HUES64 (cell line): ENCODE data around the gene DTNA.

ENCODE experiments used
- H3K27ac ChIP-seq: 2 replicates; pipeline ENCODE4 v1.7.0; 2013; ENCODE audit warnings: low read depth, low read length, inconsistent platforms
- H3K27me3 ChIP-seq: 2 replicates; pipeline ENCODE4 v1.6.1; 2013; ENCODE audit warnings: mild to moderate bottlenecking, low read length; ENCODE audit not compliant: insufficient read depth
- H3K36me3 ChIP-seq: 2 replicates; pipeline ENCODE4 v1.6.1; 2013; ENCODE audit warnings: mild to moderate bottlenecking, low read length; ENCODE audit not compliant: insufficient read depth
- H3K4me1 ChIP-seq: 2 replicates; pipeline ENCODE4 v1.6.1; 2013; ENCODE audit warnings: mild to moderate bottlenecking, low read length, moderate library complexity; ENCODE audit not compliant: insufficient read depth
- H3K4me3 ChIP-seq: 2 replicates; pipeline ENCODE4 v1.5.1; 2013; ENCODE audit warnings: mild to moderate bottlenecking, low read length, moderate library complexity
- H3K9ac ChIP-seq: 2 replicates; pipeline ENCODE4 v1.6.1; 2013; ENCODE audit warnings: mild to moderate bottlenecking, low read depth, low read length
- H3K9me3 ChIP-seq: 2 replicates; pipeline ENCODE4 v1.6.1; 2013; ENCODE audit warnings: low read depth, low read length; ENCODE audit not compliant: insufficient read depth
- WGBS: fragments of 150-250, 120-280 bp; methylation state at CpG from one replicate; pipeline ENCODE4 v1.1.7; 2013; ENCODE audit warnings: missing lambda C conversion rate; 5-methylcytosine and 5-hydroxymethylcytosine counted together

The DTNA gene

DNA sequence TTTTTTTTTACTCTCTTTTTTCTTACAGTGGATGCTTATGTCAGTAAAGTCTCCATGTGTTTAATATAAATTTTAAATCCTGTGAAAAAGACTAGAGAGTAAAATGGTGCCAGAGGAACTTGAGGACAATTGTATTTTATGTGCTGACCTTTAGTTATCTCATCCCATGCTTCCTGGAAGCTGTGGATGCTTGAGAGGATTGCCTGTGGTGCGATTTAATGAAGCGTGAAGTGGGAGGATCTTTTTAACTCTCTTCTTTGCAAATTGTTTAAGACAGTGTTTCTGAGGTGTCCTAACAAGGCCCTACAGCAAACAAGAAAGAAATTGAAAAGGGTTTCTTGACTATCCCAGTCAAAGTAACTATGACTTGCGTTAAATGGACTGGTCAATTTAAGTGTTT lies 84.2 kb downstream of the DTNA start:
- H3K27ac ChIP-seq = no peak overlapping the region

DNA sequence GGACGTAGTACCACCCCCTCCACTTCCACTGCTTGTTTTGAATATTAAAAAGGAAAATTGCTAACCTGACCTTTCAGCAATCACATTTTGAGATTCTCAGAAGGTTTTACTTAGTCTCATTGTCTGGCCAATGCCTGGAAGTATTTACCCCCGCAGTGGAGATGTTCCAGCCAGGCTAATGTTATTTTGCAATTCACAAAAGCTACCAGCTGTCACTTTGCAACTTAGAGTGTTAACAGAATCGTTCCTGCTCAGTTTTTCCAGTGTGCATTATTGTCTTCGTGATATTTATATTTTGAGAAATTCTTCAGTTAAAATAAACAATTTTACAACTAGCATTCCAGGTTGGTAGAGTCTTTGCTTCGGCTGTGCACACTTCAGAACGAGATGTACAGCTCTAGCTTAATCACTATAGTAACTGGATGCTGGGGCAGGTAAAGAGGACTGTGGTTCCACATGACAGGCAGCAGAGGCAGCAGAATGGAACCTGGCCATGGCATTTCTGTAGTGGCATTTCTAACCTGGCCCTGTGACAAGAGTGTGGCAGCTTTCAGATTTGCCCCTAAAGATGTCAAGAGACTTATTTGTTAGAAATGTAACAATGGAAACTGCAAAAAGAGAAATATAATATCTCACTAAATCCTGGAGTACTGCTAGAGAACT lies 85.1 kb downstream of the DTNA start:
- H3K27ac ChIP-seq = no peak overlapping the region
- H3K9me3 ChIP-seq = peaks cover 12% of the 10 kb centered on the region
- peaks cover 2% of the 10 kb centered on the region; the same call in 1 of the 2 replicates for H3K36me3 ChIP-seq
- no peak overlapping the region for H3K4me3 ChIP-seq
- 89% methylated on average over 6 of the region's 6 CpGs for WGBS
- peaks cover 8% of the 10 kb centered on the region; the same call in 1 of the 2 replicates for H3K4me1 ChIP-seq
- no peaks in the 10 kb centered on the region for H3K27me3 ChIP-seq
- H3K9ac ChIP-seq = peak overlapping the region; percentile 14; the same call in 1 of the 2 replicates

More for the DNA sequence above, 84.2 kb downstream of the DTNA start:
- H3K9me3 ChIP-seq = peaks cover 12% of the 10 kb centered on the region
- H3K27me3 ChIP-seq = no peaks in the 10 kb centered on the region
- H3K36me3 ChIP-seq = peaks cover 2% of the 10 kb centered on the region; the same call in 1 of the 2 replicates
- H3K4me3 ChIP-seq = no peak overlapping the region
- 79% methylated on average over 3 of the region's 3 CpGs for WGBS
- peak overlapping the region; percentile 14; the same call in 1 of the 2 replicates for H3K9ac ChIP-seq
- peaks cover 8% of the 10 kb centered on the region; the same call in 1 of the 2 replicates for H3K4me1 ChIP-seq

DNA sequence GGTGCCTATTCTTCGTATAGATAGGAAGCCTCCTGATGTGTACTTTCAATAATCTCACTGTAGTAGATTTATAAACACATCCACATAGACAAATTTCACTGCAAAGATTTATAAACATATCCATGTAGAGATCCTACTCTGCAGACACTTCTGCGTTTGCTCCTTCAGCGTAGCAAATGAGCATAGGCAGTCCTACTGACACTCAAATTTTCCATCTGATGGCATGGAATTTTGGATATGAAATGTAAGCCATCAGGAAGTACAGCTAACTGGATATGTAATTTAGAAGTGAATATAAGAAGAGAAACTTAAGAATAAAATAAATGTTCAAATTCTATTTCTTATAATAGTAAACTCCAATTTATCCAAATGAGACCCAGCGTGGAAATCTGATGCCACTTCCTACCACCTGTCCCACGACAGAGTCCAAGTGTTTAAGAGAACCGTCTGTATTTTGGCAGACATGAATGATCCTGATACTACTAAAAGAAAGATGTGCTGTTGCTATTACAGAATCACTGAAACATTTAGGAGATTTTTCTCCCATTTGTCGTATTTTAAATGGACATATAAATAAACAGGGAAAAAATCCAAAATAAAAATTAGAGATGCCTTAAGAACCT lies 86.0 kb downstream of the DTNA start:
- Histone ChIP-seq H3K4me1 (peaks cover 8% of the 10 kb centered on the region; the same call in 1 of the 2 replicates), H3K9ac (no peak overlapping the region), H3K36me3 (peaks cover 2% of the 10 kb centered on the region; the same call in 1 of the 2 replicates), H3K27ac (no peak overlapping the region), H3K27me3 (no peaks in the 10 kb centered on the region), H3K4me3 (no peak overlapping the region), H3K9me3 (peaks cover 12% of the 10 kb centered on the region)
- over 99% methylated on average over 6 of the region's 7 CpGs for WGBS

DNA sequence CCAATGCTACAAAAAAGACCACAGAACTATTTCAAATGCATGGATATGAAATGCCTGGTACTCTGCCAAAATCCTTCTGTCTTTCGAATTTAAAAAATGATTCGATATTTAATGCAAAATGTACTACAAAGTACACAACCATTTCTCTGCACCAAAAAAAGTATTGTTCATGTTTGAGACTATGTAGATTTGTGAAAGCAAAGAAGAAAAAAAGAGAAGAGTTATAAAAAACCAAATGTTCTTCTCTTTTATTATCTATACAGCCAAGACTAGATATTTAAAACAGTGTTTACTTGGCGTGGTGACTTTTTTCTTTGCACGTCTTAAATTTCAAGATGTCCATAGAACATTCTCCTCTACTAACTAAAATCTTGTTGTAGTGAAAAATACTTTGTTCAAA lies 89.2 kb downstream of the DTNA start:
- H3K36me3 ChIP-seq = no peaks in the 10 kb centered on the region
- H3K4me3 ChIP-seq = no peak overlapping the region
- H3K27me3 ChIP-seq = no peaks in the 10 kb centered on the region
- H3K9ac ChIP-seq = no peak overlapping the region
- WGBS = 95% methylated on average over 4 of the region's 4 CpGs
- H3K27ac ChIP-seq = no peak overlapping the region
- H3K4me1 ChIP-seq = peaks cover 28% of the 10 kb centered on the region
- no peaks in the 10 kb centered on the region for H3K9me3 ChIP-seq

DNA sequence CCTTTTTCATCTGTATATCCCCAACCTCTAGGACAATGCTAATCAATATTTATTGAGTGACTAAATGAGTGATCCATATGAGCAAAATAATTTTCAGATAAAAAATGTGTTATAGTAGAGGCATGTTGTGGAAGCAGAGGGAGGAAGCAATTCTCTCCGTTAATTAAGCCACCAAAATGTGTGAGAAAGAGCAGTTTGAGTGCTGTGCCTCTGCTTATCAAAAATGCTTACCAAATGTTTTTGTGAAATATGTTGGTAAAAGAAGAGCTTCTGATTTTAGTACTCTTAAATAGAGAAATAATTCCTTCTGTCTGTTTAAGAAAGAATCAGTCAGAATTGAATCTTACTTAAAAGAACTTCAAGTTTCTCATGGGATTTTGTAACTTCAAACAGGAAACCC lies 90.3 kb downstream of the DTNA start:
- Histone ChIP-seq H3K9me3 (no peaks in the 10 kb centered on the region), H3K4me3 (no peak overlapping the region), H3K27me3 (no peaks in the 10 kb centered on the region), H3K36me3 (no peaks in the 10 kb centered on the region), H3K4me1 (peaks cover 21% of the 10 kb centered on the region), H3K9ac (no peak overlapping the region), H3K27ac (no peak overlapping the region)
- WGBS = 88% methylated on average over 1 of the region's 1 CpG

DNA sequence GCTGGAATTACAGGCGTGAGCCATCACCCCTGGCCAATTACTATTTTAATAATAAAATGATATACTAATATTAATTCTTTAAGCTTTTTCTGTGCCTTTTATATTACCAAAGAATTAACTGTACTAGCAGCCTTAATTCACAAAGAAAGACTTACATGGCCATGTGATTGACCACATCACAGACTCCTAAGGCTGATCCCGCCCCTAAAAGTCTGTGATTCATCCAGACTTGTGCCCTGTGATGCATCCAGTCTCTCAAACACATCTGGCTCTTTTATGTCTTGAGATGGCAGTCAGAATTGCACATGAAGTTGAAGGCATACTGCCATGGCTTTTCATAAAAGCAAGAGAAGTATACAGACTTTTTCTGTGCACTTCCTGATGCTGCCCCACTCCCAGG lies 91.7 kb downstream of the DTNA start:
- Histone ChIP-seq H3K4me3 (no peak overlapping the region), H3K4me1 (peaks cover 28% of the 10 kb centered on the region), H3K27ac (peak overlapping the region; percentile 2; the same call in 1 of the 2 replicates), H3K36me3 (no peaks in the 10 kb centered on the region), H3K27me3 (no peaks in the 10 kb centered on the region), H3K9ac (no peak overlapping the region), H3K9me3 (no peaks in the 10 kb centered on the region)
- 88% methylated on average over 1 of the region's 2 CpGs for WGBS

DNA sequence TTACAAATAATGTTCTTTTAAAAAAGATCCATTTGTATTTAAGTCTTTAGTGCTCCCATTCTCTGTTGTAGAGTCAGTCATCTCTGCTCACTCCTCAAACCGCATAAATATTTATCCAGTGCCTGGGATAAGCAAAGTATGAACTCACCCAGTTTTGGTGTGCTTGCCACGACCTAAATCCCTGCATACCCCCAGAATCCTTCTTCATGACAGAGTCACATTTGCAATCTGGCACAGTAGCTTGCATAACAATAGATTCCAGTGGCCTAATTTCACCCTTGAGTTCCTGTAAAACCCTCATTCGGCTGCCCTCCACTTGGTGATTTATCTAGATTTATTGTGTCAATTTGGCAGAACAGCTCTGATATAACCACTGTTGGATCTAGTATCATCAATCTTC lies 92.9 kb downstream of the DTNA start:
- Histone ChIP-seq H3K9me3 (no peaks in the 10 kb centered on the region), H3K27me3 (no peaks in the 10 kb centered on the region), H3K27ac (no peak overlapping the region), H3K9ac (no peak overlapping the region), H3K4me3 (no peak overlapping the region), H3K4me1 (peaks cover 38% of the 10 kb centered on the region), H3K36me3 (no peaks in the 10 kb centered on the region)
- WGBS = 55% methylated on average over 3 of the region's 3 CpGs

DNA sequence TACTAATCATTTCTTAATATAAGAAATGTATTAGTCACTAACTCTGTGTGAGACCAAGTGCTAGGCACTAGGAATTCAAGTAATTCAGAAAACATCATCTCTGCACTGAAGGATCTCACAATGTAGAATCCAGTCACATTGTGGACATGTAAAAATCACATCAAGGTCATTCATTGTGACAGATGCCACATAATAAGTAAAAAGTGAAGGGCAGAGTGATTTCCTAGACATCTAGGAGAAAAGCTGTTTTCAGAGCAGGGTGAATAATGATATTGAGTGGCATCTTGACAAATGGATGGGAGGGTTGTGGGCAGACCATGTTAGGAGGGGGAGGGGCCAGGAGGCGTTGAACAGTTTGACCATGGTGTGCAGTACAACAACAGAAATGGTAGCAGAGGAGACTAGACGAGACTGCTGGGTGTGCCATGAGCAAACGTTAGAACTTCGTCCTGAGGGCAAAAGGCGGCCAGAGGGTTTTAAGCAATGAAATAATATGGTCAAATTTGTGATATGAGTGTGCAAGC lies 93.8 kb downstream of the DTNA start:
- H3K9me3 ChIP-seq = no peaks in the 10 kb centered on the region
- no peak overlapping the region for H3K4me3 ChIP-seq
- peaks cover 40% of the 10 kb centered on the region for H3K4me1 ChIP-seq
- no peak overlapping the region for H3K9ac ChIP-seq
- no peak overlapping the region for H3K27ac ChIP-seq
- 92% methylated on average over 5 of the region's 5 CpGs for WGBS
- no peaks in the 10 kb centered on the region for H3K36me3 ChIP-seq
- no peaks in the 10 kb centered on the region for H3K27me3 ChIP-seq

DNA sequence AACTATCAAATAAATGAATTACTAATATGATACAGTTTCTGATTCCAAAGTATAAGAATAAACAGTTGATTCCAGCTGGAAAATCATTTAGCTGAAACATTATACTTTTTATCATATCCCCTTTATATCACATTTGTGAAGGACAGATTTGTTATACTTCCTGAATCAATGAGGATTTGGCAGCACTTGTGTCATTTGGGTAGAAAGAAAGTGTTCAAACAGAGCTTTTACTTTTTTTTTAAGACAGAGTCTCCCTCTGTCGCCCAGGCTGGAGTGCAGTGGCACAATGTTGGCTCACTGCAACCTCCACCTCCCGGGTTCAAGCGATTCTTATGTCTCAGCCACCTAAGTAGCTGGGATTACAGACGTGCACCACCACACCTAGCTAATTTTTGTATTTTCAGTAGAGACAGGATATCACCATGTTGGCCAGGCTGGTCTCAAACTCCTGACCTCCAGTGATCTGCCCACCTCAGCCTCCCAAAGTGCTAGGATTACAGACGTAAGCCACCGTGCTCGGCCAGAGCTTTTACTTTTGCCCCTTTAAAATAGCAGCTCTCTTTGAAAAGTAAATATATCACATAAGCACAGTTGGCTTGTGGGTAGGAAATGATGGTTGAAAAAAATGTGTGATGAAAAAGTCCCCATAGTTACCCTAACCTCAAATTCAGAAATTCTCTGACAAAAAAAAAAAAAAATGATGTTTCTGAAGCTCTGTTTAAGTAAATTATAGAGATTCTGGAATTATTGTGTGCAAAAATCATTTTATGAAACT lies 95.2 kb downstream of the DTNA start:
- H3K36me3 ChIP-seq = no peaks in the 10 kb centered on the region
- H3K4me1 ChIP-seq = peaks cover 40% of the 10 kb centered on the region
- H3K27ac ChIP-seq = no peak overlapping the region
- WGBS = 87% methylated on average over 7 of the region's 7 CpGs
- H3K9ac ChIP-seq = no peak overlapping the region
- H3K4me3 ChIP-seq = no peak overlapping the region
- H3K27me3 ChIP-seq = no peaks in the 10 kb centered on the region
- H3K9me3 ChIP-seq = no peaks in the 10 kb centered on the region

DNA sequence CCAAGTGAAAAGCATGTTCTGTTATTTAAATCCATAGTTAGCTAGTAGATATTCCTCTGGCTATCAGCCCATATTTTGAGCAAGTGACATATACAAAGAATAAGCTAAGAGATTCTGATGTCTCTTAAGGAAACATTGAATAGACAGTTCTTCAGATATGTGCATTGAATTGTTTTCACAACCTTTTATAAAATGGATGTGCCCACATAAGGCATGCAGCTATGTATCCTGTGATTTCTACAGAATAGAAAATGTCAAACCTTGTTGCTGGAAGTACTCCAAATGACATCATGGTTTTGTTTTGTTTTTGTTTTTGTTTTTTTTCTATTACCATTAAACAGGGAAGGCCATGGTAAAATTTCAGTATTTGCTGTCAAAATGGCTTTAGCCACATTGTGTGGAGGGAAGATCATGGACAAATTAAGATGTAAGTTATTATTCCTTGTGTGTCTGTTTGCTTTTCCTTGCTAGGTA lies 95.8 kb downstream of the DTNA start:
- Histone ChIP-seq H3K9ac (no peak overlapping the region), H3K27me3 (no peaks in the 10 kb centered on the region), H3K4me1 (peaks cover 40% of the 10 kb centered on the region), H3K27ac (no peak overlapping the region), H3K4me3 (no peak overlapping the region), H3K9me3 (no peaks in the 10 kb centered on the region), H3K36me3 (no peaks in the 10 kb centered on the region)

DNA sequence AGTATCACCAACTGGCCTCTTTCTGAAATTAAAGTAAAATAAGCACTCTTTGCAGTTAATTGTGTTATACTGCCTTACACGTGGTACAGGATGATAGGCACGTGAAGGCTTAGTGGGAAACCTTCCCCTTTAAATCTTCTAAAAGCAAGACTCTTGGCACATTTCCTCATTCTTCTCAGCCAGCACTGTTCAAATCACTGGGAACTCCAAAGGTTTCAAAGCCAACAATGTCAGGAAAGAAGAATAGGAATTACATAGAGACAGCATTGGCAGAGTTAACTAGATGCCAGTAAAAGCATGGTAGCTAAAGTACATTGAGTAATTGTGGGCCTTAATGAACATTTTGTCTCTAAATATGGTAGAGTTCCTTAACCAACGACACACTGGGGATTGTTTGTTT lies 96.4 kb downstream of the DTNA start:
- no peaks in the 10 kb centered on the region for H3K36me3 ChIP-seq
- no peaks in the 10 kb centered on the region for H3K27me3 ChIP-seq
- H3K4me1 ChIP-seq = peaks cover 40% of the 10 kb centered on the region
- no peak overlapping the region for H3K9ac ChIP-seq
- WGBS = 97% methylated on average over 3 of the region's 3 CpGs
- 0 out of 2 replicates have a peak overlapping the region, but pooled peaks have one; percentile 47 for H3K27ac ChIP-seq
- H3K9me3 ChIP-seq = no peaks in the 10 kb centered on the region
- no peak overlapping the region for H3K4me3 ChIP-seq
